A549 (cell line): Measurements from ENCODE around the gene SMARCA4.

ENCODE experiments used
- BHLHE40 ChIP-seq: IDR thresholded peaks from 2 replicates; pipeline ENCODE4 v1.6.1; 2012; ENCODE audit warnings: low read depth, low read length, inconsistent platforms
- CTCF ChIP-seq: fragments of >200 bp; sonication (Bioruptor Twin); formaldehyde crosslinking; IDR thresholded peaks from 3 replicates; pipeline ENCODE4 v1.5.1; 2016
- NR3C1 ChIP-seq: fragments of >200 bp; sonication (Bioruptor Twin); formaldehyde crosslinking; IDR thresholded peaks from 3 replicates; pipeline ENCODE4 v1.6.1; 2017
- USF2 ChIP-seq: fragments of 450-650 bp; IDR thresholded peaks from 2 replicates; pipeline ENCODE4 v1.6.1; 2014; ENCODE audit warnings: antibody characterized with exemption

GRCh38 chr19:11023016-11023415 is 62.2 kb downstream of the SMARCA4 start:
- TF ChIP-seq CTCF = no peak
- TF ChIP-seq NR3C1 = no peak
- no peak for TF ChIP-seq USF2
- TF ChIP-seq BHLHE40 = no peak
